Fibroblast of the conjunctiva (primary cell): ENCODE data around the gene ZIC5.
"Not testable (repeated sequence)": the region's sequence is repeated elsewhere in the genome, so short reads cannot be mapped to it uniquely, and the experiment has no call there.

Experiments used
- DNase-seq: peaks from one replicate; pipeline ENCODE4 v3.0.0-alpha.2; 2010; ENCODE audit warnings: low read depth

The ZIC5 gene

DNA sequence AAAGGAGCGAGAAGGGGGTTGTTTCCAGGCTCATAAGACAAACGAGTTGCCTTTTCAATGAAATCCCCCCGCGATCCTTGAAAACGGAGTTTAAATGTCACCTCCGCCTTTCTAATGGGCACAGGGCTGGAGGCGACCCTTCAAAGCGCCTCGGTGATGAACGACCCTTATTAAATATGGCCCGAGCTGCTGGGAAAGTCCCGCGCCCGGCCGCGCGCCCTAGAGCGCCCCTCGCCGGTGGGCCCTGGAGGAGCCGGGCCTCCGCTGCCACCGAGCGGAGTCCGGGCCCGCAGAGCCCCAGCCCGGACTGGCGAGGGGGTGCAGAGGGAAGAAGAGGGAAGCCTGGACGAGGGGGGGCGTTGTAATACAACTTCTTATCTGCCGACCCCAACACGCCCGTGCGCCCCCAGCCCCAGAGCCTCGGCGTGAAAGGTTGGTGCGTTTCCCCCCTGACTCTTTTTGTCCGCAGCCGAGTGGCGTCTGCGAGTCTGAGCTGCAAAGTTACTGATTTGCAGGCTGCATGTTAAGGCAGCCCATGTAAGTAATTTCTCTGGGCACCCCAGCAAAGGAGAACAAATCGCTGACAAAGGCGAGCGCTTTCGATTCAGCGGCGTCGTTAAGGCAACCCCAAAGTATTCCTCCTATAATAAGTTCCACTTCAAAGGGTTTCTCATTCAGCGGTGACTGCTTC is 11.9 kb downstream of the ZIC5 start:
- no peak for DNase-seq

GRCh38 chr13:99959127-99959539 is 12.4 kb downstream of the ZIC5 start:
- no peak for DNase-seq

DNA sequence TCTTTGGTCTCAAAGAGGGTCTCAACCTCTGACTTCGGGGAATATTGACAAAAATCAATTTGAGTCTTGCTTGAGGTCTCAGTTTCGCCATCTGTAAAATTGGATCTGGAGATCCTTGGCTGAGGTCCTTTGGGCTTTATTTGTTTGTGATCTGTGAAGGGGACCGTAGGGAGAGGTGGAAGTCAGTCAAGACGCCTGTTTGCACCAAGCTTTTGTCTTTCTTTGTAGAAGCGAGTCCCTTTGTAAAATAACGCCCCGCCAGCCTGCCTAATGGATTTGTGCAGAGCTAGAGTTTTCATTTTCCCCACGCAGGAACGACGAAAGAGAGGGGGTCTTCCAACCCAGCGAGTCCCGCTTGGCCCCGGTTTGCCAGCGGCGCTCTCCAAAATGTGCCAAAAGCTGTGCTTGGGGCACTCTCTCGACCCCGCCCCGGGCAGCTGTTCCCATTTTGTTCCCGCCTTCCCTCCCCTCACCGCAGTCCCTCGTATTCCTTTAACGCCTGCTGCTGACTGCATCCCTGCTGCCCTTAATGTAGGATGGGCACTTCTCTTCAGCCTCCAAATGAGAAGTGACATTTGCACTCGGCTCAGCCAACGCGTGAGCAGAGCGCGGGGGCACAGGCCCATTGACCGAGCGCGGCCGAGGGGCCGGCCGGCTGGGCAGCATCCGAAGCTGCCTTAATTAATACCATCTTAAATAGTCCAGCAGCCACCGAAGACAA is 13.0 kb downstream of the ZIC5 start:
- DNase-seq, result no peak

GRCh38 chr13:99956473-99957349 is 14.9 kb downstream of the ZIC5 start:
- DNase-seq, result no peak

DNA sequence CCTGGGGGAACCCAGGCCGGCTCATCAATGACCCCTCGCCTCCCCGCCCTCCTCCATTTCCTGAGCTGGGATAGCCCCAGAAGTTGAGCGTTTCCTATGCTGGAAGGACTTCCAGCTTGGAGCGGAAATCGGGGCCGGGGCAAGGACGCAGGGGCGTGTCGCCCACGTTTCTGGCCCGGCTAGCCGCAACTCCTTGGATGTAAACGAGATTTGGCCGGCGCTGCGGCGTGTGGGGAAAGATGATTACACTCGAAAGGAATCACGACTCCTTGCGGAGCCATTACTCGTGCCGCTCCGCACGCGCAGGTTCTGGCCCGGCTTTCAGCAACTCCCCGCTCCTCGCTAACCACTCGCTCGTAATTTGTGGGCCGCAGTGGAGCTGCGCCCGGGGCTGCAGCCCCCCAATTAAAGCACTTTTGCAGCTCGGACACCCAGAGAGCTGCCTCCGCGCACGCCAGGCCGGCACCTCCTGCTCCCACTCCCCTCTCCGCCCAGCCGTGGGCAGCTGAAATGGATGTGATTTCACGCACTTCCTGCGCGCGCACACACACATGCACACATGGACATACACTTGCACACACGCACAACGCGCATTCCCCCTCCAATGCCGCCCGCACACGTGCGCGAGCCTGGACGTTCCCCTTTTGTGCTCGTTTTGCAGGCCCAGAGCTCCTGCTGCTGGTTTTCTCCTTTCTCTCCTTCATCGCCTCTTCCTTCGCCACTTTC is 15.7 kb downstream of the ZIC5 start:
- no peak for DNase-seq

DNA sequence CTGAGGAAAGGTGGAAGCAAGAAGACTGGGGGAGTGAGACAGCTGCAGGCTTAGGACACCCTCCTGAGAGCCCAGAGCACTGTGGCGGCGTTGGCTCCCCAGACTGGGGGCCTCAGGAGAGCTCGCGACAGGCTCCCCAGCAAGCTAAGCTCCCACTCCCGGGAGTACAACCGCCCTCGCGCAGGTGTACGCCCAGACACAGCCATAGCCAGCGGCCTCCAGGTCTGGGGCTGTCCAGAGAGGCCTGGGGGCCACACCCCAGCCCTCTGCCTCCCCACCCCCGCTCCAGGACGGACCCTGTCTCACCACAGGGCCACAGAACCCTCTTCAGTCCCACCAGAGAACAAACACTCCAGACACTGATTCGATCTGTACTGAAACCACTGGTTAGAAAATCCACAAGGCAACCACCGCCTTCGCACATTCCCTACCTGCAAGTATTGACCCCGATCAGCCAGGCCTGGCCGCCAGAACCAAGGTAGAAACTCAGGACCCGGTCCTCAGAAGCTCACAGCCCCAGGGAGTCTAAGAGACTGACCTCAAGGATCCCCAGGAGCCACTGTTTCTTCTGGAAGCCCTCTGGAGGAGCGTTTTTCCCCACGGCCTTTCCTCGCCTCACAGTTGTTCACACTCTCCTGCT is 16.3 kb downstream of the ZIC5 start:
- no peak for DNase-seq

DNA sequence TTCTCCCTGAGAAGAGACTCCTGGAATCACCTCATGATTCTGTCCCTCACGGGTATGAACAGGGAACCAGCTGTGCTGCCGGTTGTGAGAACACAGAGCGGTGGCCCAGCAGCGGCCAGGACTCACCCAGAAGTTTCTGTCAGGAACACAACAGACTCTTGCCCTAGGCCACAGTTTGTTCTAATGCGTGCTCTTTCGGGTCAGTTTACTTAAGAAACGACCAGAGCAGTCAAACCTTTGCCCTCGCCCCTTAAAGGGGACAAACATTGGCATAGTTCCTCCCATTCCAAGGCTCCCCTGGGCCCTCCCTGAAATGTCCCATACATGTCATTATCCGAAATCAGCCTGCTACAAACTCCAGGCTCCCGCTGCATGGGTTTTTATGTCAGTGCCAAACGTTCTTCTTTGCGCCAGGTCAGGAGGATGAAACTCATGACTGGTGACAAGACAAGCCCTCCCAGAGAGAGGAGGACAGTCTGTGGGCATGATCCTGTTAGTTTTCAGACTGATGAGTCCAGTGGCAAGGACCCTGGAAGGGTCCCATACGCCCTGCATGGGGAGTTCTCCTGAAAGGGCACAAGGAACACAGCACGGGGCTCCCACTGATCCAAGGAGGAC is 18.3 kb downstream of the ZIC5 start:
- no peak for DNase-seq

- DNase-seq, result not testable (repeated sequence)
Observed at GRCh38 chr13:99951666-99952065, 19.9 kb downstream of the ZIC5 start.

GRCh38 chr13:99949679-99950413 is 21.7 kb downstream of the ZIC5 start:
- no peak for DNase-seq

DNA sequence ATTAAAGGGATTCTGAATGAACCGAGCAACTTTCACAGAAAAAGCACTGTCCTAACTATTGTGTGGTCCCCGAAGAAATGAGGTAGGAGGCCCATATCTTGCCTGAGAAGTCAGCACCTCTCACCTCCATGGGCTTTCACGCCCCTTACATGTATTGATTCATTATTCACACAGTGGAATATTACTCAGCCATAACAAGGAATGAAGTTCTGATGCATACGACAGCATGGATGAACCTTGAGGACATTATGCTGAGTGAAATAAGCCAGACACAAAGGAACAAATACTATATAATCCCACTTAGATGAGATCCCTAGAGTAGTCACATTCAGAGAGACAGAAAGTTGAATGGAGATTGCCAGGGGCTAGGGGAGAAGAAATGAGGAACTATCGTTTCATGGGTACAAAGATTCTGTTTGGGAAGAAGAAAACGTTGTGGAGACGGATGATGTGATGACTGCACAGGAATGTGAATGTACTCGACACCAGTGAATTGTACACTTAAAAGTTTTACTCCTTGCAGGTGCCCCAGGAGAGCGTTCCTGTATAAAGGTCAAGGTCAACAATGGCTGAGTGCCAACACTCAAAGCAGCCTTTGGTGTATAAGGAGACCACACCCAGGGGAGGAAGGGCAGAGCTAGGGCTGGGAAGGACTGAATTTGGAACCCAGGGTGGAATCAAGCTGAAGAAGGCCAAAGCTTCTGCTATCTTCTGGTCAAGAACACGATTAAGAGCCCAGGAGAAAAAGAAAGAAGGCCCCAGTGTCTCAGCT is 22.5 kb downstream of the ZIC5 start:
- DNase-seq, result no peak

DNA sequence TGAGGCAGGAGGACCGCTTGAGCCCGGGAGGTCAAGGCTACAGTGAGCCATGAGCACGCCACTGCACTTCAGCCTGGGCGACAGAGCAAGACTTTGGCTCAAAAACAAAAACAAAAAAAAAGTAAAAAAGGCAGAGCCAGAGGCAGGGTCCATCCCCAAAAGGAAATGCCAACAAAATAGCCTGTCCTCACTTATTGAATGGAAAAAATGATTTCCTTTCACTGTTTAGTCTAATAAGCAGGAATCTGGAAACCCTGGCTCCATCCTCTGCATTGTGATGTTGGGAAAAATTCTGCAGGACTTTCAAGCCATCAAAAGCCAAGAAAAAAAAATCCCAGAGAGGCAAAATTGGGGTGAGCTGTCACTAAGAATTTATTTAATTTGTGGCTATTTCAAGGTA is 23.2 kb downstream of the ZIC5 start:
- no peak for DNase-seq

GRCh38 chr13:99947666-99948065 is 23.9 kb downstream of the ZIC5 start:
- no peak for DNase-seq

GRCh38 chr13:99945515-99945914 is 26.1 kb downstream of the ZIC5 start:
- DNase-seq, result not testable (repeated sequence)

- DNase-seq, result no peak
Observed at GRCh38 chr13:99944606-99945005, 27.0 kb downstream of the ZIC5 start.

- no peak for DNase-seq
Observed at GRCh38 chr13:99944102-99944501, 27.5 kb downstream of the ZIC5 start.

GRCh38 chr13:99941911-99942310 is 29.7 kb downstream of the ZIC5 start:
- no peak for DNase-seq

GRCh38 chr13:99941086-99941485 is 30.5 kb downstream of the ZIC5 start:
- no peak for DNase-seq

DNA sequence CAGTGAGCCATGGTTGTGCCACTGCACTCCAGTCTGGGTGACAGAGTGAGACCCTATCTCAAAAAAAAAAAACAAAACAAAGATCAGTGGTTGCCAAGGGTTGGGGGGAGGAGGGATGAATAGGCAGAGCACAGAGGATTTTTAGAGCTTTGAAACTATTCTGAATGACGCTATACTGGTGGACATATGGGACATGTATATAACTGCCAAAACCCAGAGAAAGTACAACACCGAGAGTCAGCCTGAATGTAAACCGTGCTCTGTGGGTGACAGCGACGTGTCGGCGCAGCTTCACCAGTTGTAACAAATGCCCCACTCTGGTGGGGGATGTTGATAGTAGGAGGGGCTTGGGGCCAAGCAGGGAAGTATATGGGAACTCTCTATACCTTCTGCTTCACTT is 32.9 kb downstream of the ZIC5 start:
- DNase-seq, result no peak

- no peak for DNase-seq
Observed at GRCh38 chr13:99935772-99936171, 35.8 kb downstream of the ZIC5 start.

DNA sequence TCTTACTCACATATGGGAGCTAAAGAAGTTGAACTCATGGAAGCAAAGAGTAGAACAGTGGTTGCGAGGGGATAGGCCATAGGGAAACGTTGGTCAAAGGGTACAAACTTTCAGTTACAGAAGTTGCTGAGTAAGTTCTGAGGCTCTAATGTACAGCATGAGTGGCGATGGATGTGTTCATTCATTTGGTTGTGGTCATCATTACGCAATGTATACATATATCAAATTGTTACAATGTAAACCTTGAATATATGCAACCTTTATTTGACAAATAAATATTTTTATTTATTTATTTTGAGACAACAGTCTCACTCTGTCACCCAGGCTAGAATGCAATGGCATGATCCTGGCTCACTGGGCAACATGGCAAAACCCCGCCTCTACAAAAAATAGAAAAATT is 38.7 kb downstream of the ZIC5 start:
- no peak for DNase-seq
